Stimulated activated naive CD8-positive, alpha-beta T cell treated with anti-CD3 and anti-CD28 coated beads, Interleukin-15, Interleukin-2, amounts not matched to agents 100 ng/mL and 50 ng/mL, for 24 hours (primary cell): ENCODE data around the gene ZFX.

Source experiments
- H3K27ac Mint-ChIP-seq: one replicate; pipeline ENCODE4 v1.8.0; 2021; ENCODE audit warnings: mild to moderate bottlenecking, mixed read lengths
- H3K27me3 Mint-ChIP-seq: one replicate; pipeline ENCODE4 v1.8.0; 2021; ENCODE audit warnings: mixed read lengths
- H3K36me3 Mint-ChIP-seq: one replicate; pipeline ENCODE4 v1.8.0; 2021; ENCODE audit warnings: low read depth, mixed read lengths
- H3K4me1 Mint-ChIP-seq: one replicate; pipeline ENCODE4 v1.8.0; 2021; ENCODE audit warnings: low read depth, mixed read lengths
- H3K4me3 Mint-ChIP-seq: one replicate; pipeline ENCODE4 v1.8.0; 2021; ENCODE audit warnings: mild to moderate bottlenecking, mixed read lengths
- H3K9me3 Mint-ChIP-seq: one replicate; pipeline ENCODE4 v1.8.0; 2021; ENCODE audit warnings: mixed read lengths

ZFX gene

DNA sequence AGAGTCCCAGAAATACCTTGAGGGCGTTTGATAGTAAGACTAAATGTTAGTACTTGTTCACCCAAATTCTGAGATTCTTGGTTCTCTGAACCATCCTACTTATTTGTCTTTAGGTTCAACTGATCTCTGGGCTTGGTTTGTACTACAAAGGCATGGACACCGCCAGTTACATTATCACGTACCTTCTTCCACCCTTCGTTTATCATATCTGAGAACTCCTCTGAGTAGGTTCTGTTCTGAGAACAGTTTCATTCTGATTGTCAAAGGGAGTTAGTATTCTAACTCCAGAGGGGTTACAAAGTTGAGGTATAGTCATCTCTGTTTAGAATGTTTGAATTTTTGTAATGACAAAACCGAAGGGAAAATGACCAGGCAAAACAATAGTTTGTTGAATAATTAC is 19.3 kb downstream of the ZFX start:
- H3K36me3 Mint-ChIP-seq: peaks cover 41% of the 10 kb centered on the region
- peak overlapping the region; percentile 85 for H3K27ac Mint-ChIP-seq
- H3K27me3 Mint-ChIP-seq: no peaks in the 10 kb centered on the region
- H3K4me1 Mint-ChIP-seq: peaks cover 66% of the 10 kb centered on the region
- H3K4me3 Mint-ChIP-seq: peak overlapping the region; percentile 18
- H3K9me3 Mint-ChIP-seq: no peaks in the 10 kb centered on the region

DNA sequence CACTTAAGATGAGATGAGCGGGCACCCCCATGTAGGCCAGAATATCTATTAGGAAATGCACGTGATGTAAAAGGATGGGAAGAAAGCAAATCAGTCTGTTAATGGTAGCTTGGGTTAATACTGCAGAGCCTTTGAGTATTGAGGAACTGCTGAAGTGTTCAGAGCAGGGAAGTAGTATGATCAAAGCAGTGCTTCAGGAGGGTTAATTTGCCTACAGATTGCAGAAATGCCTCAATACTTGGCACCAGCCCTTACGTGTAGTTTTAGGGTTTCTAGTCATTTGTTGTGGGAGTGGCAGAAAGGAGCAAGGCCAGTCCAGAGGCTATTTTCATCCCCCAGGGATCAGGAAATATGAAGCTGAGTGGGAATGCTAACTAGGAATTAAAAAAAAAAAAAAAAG is 19.7 kb downstream of the ZFX start:
- Mint-ChIP-seq H3K4me3 (peak overlapping the region; percentile 15), H3K4me1 (peaks cover 66% of the 10 kb centered on the region), H3K27ac (peak overlapping the region; percentile 85), H3K9me3 (no peaks in the 10 kb centered on the region), H3K27me3 (no peaks in the 10 kb centered on the region), H3K36me3 (peaks cover 40% of the 10 kb centered on the region)

DNA sequence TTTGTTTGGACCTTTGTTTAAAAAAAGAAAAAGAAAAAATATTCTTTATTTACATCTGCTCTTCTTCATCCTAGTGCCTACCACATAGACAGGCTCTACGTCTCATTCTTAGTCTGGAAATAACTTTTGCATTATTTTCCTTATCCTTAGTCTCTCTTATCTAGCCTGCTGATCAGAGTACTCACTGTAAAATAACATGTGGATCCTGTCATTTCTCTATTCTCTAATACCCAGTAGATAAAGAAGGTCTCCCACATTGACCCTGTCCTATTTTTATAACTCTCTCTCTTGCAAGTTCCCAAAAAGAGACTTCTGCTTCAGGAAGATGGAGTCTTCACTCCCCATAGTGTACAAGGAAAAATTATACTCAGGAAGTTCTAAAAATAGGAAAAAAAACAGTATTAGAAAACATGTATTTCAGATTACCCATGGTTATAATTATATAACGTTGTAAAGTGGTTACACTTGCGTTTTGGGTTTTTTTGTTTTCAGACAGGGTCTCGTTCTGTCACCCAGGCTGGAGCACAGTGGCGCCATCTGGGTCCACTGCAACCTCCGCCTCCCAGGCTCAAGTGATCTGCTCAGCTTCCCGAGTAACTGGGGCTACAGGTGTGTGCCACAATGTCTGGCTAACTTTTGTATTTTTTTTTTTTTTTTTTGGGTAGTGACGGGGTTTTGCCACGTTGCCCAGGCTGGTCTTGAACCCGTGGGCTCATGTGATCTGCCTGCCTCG is 23.8 kb downstream of the ZFX start:
- Mint-ChIP-seq H3K27ac (no peak overlapping the region), H3K36me3 (peaks cover 47% of the 10 kb centered on the region), H3K27me3 (no peaks in the 10 kb centered on the region), H3K4me1 (peaks cover 38% of the 10 kb centered on the region), H3K9me3 (no peaks in the 10 kb centered on the region), H3K4me3 (no peak overlapping the region)

DNA sequence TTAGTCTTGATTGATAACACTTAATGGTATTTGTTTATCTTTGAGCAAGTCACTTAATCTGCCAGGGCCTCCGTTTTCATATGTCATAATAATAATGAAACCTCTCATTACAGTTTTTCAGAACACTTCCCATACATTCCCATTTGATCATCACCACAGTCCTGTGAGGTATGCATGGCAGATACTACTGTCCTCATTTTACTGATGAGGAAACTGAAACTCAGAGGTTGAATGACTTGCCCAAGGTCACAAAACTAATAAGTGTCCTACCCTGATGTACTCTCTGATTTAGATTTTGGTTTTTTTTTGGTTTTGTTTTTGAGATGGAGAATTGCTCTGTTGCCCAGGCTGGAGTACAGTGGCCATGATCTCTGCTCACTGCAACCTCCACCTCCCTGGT is 25.7 kb downstream of the ZFX start:
- Mint-ChIP-seq H3K27ac (peak overlapping the region; percentile 61), H3K4me1 (peaks cover 20% of the 10 kb centered on the region), H3K27me3 (no peaks in the 10 kb centered on the region), H3K9me3 (no peaks in the 10 kb centered on the region), H3K36me3 (peaks cover 45% of the 10 kb centered on the region), H3K4me3 (no peak overlapping the region)

DNA sequence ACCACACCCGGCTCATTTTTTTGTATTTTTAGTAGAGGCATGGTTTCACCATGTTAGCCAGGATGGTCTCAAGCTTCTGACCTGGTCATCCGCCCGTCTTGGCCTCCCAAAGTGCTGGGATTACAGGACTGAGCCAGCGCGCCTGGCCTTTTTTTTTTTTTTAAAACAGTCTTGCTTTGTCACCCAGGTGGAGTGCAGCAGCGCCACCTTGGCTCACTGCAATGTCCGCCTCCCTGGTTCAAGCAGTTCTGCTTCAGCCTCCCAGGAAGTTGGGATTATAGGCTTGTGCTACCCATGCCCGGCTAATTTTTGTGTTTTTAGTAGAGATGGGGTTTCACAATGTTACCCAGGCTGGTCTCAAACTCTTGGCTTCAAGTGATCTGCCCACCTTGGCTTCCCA is 28.9 kb downstream of the ZFX start:
- H3K4me1 Mint-ChIP-seq: peaks cover 6% of the 10 kb centered on the region
- peaks cover 24% of the 10 kb centered on the region for H3K36me3 Mint-ChIP-seq

DNA sequence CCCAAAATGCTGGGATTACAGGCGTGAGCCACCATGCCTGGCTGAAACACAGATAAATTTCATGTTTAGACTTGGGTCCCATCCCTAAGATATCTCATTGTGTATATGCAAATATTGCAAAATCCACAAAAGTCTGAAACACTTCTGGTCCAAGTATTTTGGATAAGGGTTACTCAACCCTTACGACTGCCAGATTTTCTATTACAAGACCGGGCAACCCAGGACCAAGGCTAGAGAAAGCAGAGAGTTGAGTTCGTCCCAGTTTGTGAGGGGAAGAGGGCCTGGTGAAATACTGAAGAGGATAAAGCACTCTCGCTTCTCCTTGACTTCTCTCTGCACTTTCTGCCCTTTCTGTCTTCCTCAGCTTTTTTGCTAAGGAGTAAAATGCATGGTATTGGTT is 34.5 kb downstream of the ZFX start:
- H3K27ac Mint-ChIP-seq: no peak overlapping the region
- no peak overlapping the region for H3K4me3 Mint-ChIP-seq
- H3K36me3 Mint-ChIP-seq: peaks cover 26% of the 10 kb centered on the region
- peaks cover 19% of the 10 kb centered on the region for H3K4me1 Mint-ChIP-seq
- no peaks in the 10 kb centered on the region for H3K27me3 Mint-ChIP-seq
- no peaks in the 10 kb centered on the region for H3K9me3 Mint-ChIP-seq

More for the DNA sequence above, 28.9 kb downstream of the ZFX start:
- Mint-ChIP-seq H3K27me3 (no peaks in the 10 kb centered on the region), H3K27ac (no peak overlapping the region), H3K9me3 (no peaks in the 10 kb centered on the region), H3K4me3 (no peak overlapping the region)

DNA sequence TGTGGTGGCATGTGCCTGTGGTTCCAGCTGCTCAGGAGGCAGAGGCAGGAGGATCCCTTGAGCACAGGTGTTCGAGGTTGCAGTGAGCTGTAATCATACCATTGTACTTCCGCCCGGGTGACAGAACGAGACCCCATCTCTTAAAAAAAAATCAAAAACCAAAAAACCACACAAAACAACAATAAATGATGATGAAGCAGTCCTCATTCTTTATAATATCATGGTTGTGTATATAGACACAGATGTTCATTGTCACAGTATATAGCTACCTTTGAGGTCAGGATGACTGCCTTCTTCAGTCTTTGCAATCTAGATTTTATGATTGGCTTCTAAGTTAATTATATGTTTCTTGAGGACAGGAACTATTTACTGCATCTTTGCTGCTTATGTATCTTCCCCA is 37.0 kb downstream of the ZFX start:
- Mint-ChIP-seq H3K4me3 (no peak overlapping the region), H3K36me3 (peaks cover 30% of the 10 kb centered on the region), H3K27me3 (no peaks in the 10 kb centered on the region), H3K9me3 (no peaks in the 10 kb centered on the region), H3K27ac (peak overlapping the region; percentile 72), H3K4me1 (peaks cover 31% of the 10 kb centered on the region)

DNA sequence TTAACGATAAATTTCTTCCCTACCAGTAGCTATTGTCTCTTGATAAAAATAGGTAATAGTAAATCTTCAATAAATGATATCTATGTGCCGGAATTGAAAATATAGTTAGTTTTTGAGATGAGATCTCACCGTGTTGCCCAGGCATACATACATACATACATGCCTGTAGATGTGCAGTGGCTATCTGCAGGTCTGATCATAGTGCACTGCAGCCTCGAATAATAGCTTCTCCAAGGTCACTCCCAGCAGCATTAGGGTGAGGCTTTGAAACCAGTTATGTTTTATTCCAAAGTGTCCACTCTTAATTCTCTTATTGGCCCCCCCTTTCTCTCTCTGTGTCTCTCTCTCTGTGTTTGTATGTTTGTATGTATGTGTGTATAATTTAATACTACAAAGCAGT is 37.5 kb downstream of the ZFX start:
- H3K27me3 Mint-ChIP-seq: no peaks in the 10 kb centered on the region
- H3K9me3 Mint-ChIP-seq: no peaks in the 10 kb centered on the region
- H3K4me1 Mint-ChIP-seq: peaks cover 31% of the 10 kb centered on the region
- no peak overlapping the region for H3K27ac Mint-ChIP-seq
- peaks cover 31% of the 10 kb centered on the region for H3K36me3 Mint-ChIP-seq
- no peak overlapping the region for H3K4me3 Mint-ChIP-seq

DNA sequence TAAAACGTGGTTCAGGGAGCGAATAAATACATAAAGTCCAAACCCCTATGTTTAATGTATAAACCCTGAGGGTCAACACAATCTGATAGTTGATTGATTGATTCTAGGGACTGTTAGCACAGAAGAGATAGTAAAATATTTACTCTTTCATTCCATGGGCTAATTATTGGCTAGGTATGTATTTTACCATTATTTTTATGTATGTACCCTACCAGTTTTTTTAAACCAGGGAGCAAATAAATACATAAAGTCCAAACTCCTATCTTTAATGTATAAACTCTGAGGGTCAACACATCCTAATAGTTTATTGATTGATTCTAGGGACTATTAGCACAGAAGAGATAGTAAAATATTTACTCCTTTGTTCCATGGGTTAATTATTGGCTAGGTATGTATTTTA is 40.0 kb downstream of the ZFX start:
- Mint-ChIP-seq H3K36me3 (peaks cover 46% of the 10 kb centered on the region), H3K27me3 (no peaks in the 10 kb centered on the region), H3K27ac (no peak overlapping the region), H3K4me1 (peaks cover 48% of the 10 kb centered on the region), H3K4me3 (no peak overlapping the region), H3K9me3 (no peaks in the 10 kb centered on the region)

DNA sequence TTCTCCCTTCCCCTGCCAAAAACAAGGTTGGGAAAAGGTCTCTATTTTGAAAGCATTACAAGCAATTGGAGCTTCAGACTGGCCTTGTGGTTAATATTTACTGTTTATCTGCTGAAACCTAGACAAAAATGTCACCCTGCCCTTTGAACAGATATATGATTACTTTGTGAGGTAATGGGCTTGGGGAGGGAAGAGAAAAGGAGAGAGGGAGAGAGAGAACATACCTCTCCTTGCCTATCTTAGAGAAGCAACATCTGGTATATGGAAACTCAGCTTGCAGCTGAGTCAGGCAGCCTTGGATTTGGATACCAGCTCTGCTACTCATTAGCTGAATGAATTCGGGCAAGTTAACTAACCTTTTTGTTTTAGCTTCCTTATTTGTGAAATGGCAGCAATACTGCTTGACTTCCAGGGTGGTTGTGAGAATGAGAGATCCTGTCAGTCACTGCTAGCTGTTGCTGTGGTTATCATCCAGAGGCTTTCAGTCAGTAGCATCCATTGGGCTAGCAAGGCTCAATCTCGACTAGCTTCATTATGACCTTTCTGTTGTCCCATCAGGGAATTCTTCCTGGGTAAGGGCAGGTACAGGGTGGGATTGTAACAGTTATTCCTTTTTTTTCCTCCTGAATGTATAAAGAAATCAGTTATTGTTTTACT is 41.1 kb downstream of the ZFX start:
- no peaks in the 10 kb centered on the region for H3K27me3 Mint-ChIP-seq
- H3K4me1 Mint-ChIP-seq: peaks cover 48% of the 10 kb centered on the region
- H3K9me3 Mint-ChIP-seq: no peaks in the 10 kb centered on the region
- H3K27ac Mint-ChIP-seq: no peak overlapping the region
- H3K36me3 Mint-ChIP-seq: peaks cover 48% of the 10 kb centered on the region
- H3K4me3 Mint-ChIP-seq: no peak overlapping the region

DNA sequence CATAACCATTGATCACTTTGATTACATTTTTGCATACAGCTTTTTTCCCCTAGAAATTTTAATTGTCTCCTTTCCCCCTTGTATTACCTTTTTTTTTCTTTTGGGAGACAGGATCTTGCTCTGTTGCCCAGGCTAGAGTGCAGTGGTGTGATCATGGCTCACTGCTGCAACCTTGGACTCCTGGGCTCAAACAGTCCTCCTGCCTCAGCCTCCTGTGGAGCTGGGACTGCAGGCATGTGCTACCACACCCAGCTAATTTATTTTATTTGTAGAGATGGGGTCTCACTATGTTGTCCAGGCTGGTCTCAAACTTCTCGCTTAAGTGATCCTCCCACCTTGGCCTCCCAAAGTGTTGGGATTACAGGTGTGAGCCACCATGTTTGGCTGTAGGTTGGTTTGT is 47.0 kb downstream of the ZFX start:
- no peak overlapping the region for H3K4me3 Mint-ChIP-seq
- no peaks in the 10 kb centered on the region for H3K9me3 Mint-ChIP-seq

DNA sequence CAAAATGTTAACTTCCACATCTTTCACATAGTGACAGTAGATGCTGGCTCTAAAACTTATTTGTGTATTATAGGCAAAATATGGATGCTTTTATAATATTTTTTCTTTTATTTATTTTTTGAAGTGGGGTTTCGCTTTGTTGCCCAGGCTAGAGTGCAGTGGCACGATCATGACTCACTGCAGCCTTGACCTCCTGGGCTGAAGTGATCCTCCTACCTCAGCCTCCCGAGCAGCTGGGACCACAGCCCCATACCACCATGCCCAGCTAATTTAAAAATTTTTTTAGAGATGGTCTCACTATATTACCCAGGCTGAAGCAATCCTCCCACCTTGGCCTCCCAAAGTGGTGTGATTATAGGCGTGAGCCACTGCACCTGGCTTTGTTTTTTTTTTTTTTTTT is 48.6 kb downstream of the ZFX start:
- H3K9me3 Mint-ChIP-seq: no peaks in the 10 kb centered on the region
- H3K27ac Mint-ChIP-seq: no peak overlapping the region
- H3K4me3 Mint-ChIP-seq: no peak overlapping the region
- peaks cover 43% of the 10 kb centered on the region for H3K4me1 Mint-ChIP-seq
- peaks cover 41% of the 10 kb centered on the region for H3K36me3 Mint-ChIP-seq
- H3K27me3 Mint-ChIP-seq: no peaks in the 10 kb centered on the region

More for the DNA sequence above, 47.0 kb downstream of the ZFX start:
- Mint-ChIP-seq H3K36me3 (peaks cover 35% of the 10 kb centered on the region), H3K27me3 (no peaks in the 10 kb centered on the region), H3K27ac (no peak overlapping the region), H3K4me1 (peaks cover 39% of the 10 kb centered on the region)

DNA sequence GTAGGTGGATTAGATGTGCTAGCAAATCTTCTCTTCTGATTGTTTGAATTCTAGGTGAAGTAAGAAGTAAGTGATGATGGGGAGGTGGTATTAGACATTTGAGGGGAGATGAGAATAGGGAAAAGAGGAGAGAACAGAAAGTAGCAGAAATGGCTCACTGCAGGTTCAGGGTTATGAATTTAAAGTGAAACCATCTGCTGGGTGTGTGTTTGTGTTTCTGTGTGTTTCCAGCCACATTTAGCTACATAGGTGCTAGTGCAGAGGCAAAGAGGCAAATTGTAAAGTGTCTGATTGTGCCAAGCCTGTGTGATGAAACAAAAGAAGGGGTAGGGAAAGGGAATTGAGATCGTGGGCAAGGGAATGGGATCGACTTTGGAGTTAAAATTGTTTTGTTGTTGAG is 50.6 kb downstream of the ZFX start:
- Mint-ChIP-seq H3K4me1 (peaks cover 54% of the 10 kb centered on the region), H3K4me3 (no peak overlapping the region), H3K27ac (peak overlapping the region; percentile 78), H3K9me3 (no peaks in the 10 kb centered on the region), H3K36me3 (peaks cover 48% of the 10 kb centered on the region), H3K27me3 (no peaks in the 10 kb centered on the region)

DNA sequence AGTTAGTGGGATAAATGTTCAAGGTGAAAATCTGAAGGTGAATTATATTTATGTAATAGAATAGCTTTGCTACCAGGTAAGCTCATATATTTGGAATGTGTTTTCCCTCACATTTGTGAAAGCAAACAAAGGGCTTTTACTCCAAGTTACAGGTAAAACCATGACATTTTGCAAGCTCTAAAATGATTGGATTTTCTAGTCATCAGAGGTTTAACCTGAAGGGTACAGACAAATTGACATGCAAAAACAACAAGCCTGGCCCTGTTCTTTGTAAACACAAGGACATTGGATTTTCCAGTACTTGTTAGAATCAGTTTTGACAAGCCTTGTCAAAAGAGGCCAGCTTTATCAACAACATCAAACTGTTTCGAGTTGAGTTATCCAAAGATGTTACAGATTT is 51.7 kb downstream of the ZFX start:
- Mint-ChIP-seq H3K9me3 (no peaks in the 10 kb centered on the region), H3K36me3 (peaks cover 43% of the 10 kb centered on the region), H3K27ac (no peak overlapping the region), H3K4me1 (peaks cover 54% of the 10 kb centered on the region), H3K27me3 (no peaks in the 10 kb centered on the region), H3K4me3 (no peak overlapping the region)

DNA sequence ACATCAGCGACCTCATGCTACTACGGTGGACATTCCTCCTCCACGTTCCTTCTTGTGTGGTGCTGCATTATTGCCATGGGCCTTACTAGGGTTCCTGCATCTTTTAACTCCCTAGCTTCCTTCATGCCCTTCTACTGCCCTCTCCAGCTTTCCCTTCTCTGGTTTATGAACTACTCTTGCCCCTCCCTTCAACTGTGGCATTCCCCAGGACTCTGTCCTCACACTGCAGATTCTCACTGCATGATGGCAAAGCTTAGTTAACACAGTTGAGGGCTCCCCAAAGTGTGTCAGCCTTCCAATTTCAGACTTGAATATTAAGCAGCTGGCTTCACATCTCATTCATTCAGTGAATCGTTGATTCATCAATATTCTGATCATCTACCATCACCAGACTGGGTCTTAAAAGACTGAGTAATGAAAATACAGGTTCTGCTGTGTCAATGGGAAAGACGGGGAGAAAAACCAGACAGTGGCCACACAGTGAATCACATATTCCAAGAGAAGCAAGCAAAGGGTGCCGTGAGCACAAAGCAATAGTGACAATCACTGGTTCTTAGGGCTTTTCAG is 53.0 kb downstream of the ZFX start:
- Mint-ChIP-seq H3K4me3 (no peak overlapping the region), H3K4me1 (peaks cover 54% of the 10 kb centered on the region), H3K9me3 (no peaks in the 10 kb centered on the region), H3K36me3 (peaks cover 48% of the 10 kb centered on the region), H3K27me3 (no peaks in the 10 kb centered on the region), H3K27ac (peak overlapping the region; percentile 63)
